Activated T-cell treated with anti-CD3 and anti-CD28 coated beads for 1 hour (primary cell): ENCODE results near the gene NAPSA.

Experiments used
- DNase-seq: peaks from one replicate; pipeline ENCODE4 v3.0.0-alpha.2; 2020; ENCODE audit warnings: low read depth

The NAPSA gene

DNA sequence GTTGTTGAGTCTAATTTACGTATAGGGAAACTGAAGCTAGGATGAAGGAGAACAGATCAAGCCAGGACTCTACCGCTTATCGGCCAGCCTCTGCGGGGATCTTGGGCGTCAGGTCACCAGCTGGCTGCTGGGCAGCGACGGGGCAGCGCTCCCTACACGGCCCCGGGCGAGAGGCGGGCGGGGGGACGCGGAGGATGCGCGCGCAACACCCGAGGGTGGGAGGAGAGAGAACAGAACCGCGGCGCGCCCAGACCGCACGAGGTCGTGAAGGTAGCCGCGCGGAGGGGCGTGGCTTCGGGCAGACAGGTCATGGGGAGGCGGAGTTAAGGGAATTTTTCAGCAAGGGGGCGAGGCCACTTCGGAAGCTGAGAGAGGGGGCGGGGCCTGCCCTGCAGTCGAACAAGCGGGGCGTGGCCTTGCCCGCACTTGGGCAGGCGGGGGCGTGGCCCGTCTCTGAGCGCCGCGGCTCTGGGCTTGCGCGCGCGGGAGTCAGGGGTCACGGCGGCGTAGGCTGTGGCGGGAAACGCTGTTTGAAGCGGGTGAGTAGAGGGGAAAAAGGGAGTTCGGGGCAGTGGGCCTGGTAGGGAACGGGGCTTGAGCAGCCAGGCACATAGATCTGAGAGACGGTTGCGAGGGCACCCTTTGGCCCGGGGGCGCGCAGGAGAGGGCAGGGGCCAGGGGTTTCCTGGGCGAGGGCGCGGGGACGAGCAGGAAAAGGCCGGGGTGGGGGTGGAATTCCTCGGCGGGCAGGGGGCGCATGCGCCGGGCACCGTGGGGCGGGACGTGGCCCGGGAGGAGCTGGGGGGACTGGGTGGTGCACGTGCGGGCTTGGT lies 18.6 kb upstream of the NAPSA start, which contains the start of gene POLD1:
POLD1 (plus strand) TSS at position 496 of the 833 bp plus-strand sequence. CDS start 14,505 bp downstream, outside the sequence.
- peak; percentile 98 for DNase-seq

DNA sequence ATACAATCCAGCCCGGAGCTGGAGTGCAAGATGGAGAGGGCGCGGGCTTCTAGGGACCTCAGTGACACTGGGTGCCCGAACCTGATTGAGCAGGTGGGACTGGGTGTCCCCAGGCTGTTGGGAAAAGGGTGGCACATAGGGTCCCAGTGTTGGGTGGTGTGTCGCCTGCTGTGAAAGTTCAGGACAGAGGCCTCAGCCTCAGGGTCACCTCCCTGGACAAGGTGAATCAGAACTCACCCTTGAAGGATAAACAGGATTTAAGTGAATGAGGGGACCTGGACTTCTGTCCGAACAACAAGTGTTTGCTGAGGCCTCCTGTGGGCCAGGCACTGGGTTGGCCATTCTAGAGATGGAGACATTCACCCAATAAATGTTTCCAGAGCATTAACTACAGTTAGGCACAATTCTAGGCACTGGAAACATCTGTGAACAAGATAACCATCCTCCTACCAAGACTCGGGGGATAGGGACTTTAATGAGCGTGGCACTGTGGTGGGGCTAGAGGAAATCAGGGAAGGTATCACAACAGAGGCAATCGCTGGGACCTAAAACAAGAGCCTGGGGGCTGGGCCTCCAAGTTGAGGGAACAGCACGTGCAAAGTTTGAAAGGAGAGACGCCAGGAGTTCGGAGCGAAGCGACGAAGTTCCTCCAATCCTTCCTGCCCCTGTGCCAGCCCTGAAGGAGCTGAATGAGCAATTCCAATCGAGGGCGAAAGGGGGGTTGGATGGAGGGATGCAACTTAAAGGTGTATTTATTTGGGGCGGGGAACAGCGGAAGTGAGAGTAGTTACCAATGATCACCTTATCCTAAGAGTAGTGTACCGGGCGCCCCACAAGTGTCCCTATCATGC lies 17.8 kb upstream of the NAPSA start:
- no peak for DNase-seq

DNA sequence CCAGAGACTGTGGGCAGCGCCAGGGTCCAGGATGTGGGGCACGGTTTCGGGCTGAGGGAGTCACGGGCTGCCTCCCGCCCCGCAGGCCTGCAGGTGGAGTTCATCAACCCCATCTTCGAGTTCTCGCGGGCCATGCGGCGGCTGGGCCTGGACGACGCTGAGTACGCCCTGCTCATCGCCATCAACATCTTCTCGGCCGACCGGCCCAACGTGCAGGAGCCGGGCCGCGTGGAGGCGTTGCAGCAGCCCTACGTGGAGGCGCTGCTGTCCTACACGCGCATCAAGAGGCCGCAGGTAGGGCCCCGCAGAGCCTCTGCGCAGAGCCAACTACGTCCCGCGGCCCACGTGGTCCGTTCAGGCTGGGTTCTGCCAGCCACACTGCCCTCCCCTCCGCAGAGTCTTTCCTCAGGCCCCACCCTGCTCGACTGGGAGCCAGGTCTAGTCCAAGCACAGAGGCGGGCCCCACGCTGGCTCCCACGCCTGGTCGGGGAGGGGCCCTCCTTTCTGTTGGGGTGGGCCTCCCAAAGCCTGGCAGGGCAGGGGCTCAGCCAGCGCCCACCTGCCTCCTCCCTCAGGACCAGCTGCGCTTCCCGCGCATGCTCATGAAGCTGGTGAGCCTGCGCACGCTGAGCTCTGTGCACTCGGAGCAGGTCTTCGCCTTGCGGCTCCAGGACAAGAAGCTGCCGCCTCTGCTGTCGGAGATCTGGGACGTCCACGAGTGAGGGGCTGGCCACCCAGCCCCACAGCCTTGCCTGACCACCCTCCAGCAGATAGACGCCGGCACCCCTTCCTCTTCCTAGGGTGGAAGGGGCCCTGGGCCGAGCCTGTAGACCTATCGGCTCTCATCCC lies 16.7 kb upstream of the NAPSA start:
- DNase-seq: no peak

DNA sequence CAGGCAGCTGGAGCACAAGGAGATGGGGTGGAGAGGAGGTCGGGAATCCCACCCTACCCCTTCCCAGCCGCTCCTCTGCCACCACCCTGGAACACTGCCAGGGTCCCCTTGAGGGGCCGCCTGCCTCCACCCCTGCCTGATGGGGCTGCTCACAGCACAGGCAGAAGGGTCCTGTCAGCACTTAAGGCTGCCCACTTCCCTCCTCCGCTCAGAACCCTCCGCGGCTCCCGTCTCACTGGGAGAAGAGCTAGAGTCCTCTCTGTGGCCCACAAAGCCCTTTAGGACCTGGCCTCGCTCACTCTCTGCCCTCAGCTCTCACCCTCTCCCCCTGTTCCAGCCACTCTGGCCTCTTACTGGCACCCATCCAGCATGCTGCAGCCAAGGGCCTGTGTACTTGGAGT lies 15.3 kb upstream of the NAPSA start:
- no peak for DNase-seq

DNA sequence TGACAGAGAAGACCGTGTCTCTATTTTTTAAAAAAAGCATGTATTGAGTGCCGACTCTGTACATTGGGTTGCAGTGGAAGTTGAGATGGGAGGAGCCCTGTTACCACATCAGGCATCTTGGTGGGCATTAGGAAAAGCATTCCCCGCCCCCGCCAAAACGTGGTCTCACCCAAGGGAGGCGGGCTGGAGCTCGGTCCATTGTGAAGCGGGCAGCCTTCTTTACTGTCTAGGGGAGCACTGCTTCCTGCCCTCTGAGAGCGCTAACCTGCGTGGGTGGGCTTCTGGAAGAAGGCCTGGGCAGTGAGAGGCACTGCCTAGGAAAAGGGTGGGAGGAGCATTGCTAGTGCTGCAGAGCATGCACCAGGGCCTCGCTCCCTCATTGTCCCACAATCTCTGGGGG lies 14.7 kb upstream of the NAPSA start:
- DNase-seq: no peak

DNA sequence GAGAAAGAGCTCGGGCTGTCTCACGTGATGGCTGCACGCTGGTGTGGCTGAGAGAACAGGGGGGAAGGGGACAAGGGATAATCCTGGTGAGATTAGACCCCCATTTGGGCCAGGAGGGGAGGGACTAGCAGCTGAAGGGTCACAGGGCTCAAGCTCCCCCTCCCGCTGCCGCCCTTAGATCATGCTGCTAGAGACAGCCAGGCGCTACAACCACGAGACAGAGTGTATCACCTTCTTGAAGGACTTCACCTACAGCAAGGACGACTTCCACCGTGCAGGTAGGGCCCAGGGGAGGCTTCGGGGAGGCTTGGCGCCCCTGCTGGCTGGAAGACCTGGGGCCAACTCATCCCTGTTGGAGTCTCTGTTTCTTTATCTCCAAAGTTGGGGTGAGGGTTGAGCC lies 14.2 kb upstream of the NAPSA start:
- no peak for DNase-seq

DNA sequence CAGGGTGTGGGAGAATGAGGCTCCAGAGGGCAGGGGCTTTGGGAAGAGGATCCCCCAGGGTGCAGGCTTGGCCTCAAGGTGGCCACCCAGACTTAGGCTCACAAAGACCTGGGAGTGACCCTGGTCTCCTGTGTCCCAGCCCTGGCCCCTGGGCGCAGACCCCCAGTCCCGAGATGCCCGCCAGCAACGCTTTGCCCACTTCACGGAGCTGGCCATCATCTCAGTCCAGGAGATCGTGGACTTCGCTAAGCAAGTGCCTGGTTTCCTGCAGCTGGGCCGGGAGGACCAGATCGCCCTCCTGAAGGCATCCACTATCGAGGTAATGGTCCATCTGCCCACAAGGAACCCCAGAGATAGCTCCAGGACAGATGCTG lies 13.4 kb upstream of the NAPSA start:
- DNase-seq: no peak

DNA sequence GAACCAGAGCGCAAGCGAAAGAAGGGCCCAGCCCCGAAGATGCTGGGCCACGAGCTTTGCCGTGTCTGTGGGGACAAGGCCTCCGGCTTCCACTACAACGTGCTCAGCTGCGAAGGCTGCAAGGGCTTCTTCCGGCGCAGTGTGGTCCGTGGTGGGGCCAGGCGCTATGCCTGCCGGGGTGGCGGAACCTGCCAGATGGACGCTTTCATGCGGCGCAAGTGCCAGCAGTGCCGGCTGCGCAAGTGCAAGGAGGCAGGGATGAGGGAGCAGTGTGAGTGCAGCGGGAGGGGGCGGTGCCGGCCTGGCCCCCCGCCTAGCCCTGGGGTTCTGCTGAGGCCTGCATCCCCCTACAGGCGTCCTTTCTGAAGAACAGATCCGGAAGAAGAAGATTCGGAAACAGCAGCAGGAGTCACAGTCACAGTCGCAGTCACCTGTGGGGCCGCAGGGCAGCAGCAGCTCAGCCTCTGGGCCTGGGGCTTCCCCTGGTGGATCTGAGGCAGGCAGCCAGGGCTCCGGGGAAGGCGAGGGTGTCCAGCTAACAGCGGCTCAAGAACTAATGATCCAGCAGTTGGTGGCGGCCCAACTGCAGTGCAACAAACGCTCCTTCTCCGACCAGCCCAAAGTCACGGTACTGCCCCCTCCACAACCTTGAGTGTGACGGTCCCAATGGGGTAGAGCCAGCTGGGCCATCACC lies 12.9 kb upstream of the NAPSA start:
- DNase-seq: no peak

DNA sequence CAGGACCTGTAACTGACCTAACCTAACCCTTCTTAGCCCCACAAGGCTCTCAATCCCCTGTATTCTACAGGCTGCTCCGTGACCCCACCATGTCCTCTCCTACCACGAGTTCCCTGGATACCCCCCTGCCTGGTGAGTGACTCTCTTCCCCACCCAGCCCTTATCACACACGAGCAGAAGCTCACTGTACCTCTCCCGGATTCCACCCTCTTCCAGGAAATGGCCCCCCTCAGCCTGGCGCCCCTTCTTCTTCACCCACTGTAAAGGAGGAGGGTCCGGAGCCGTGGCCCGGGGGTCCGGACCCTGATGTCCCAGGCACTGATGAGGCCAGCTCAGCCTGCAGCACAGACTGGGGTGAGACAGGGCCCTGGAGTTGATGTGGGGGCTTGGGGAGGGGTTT lies 12.1 kb upstream of the NAPSA start:
- no peak for DNase-seq

DNA sequence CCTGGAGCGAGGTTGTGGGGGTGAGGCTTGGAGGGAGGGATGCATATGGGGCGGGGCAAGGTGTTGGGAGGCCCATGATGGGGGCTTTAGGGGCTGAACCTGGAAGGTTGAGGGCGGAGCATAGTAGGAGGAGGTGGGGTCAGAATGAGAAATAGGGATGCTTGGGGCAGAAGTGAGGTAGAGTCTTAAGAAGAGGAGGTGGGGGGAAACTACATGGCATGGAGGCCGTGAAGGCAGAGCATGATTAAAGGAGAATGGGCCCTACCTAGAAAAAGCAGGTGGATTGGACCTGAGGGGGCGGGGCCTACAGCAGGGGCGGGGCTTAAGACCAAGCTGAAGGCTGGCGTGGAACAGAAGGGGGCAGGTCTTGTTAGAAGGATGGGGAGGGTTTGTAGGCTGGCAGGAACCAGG lies 11.6 kb upstream of the NAPSA start:
- DNase-seq: peak; percentile 46

DNA sequence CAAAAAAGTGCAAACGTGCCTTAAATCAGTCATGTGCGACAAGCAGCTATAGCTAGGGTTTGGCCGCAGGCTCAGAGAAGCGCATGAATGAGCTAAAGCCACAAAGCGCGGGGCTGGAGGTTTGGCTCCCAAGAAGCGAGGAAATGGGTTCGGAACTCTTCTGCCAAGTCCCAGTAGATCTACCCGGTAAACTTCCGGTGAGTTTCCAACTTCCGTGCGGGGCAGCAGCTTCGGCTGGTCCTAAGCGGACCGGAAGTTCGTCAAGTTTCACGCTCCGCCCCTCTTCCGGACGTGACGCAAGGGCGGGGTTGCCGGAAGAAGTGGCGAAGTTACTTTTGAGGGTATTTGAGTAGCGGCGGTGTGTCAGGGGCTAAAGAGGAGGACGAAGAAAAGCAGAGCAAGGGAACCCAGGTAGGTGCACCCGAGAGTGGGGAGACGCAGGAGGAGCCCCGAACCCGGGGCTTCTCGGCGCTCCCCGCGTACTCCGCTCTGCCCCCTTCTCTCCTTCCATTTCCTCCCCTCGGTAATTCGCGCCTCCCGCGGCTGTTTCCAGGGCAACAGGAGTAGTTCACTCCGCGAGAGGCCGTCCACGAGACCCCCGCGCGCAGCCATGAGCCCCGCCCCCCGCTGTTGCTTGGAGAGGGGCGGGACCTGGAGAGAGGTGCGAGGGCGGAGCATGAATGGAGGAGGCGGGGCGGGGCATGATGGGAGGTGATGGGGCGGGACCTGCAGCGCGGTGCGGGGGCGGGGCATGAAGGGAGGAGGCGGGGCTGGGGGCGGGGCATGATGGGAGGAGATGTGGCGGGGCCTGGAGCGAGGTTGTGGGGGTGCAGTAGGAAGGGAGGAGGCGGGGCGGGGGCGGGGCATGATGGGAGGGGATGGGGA lies 11.0 kb upstream of the NAPSA start, which contains the start of gene NR1H2:
NR1H2 (plus strand) TSS at position 292 of the 885 bp plus-strand sequence. CDS start 1,149 bp downstream, outside the sequence.
- DNase-seq: peak; percentile 90

DNA sequence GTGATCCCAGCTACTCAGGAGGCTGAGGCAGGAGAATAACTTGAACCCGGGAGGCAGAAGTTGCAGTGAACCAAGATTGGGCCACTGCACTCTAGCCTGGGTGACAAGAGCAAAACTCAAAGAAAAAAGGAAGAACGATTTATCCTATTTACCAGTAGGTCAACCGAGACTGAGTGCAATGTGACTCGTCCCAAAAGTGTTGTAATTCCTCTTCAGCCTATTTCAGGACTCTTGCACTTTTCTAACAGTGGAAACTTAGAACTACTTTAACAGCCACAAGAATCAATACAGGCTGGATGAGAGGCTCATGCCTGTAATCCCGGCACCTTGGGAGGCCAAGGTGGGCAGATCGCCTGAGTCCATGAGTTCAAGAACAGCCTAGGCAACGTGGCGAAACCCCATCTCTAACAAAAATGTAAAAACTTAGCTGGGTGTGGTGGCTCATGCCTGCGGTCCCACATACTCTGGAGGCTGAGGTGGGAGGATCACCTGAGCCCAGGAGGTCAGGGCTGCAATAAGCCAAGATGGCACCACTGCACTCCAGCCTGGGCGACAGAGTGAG lies 6.6 kb upstream of the NAPSA start:
- no peak for DNase-seq

DNA sequence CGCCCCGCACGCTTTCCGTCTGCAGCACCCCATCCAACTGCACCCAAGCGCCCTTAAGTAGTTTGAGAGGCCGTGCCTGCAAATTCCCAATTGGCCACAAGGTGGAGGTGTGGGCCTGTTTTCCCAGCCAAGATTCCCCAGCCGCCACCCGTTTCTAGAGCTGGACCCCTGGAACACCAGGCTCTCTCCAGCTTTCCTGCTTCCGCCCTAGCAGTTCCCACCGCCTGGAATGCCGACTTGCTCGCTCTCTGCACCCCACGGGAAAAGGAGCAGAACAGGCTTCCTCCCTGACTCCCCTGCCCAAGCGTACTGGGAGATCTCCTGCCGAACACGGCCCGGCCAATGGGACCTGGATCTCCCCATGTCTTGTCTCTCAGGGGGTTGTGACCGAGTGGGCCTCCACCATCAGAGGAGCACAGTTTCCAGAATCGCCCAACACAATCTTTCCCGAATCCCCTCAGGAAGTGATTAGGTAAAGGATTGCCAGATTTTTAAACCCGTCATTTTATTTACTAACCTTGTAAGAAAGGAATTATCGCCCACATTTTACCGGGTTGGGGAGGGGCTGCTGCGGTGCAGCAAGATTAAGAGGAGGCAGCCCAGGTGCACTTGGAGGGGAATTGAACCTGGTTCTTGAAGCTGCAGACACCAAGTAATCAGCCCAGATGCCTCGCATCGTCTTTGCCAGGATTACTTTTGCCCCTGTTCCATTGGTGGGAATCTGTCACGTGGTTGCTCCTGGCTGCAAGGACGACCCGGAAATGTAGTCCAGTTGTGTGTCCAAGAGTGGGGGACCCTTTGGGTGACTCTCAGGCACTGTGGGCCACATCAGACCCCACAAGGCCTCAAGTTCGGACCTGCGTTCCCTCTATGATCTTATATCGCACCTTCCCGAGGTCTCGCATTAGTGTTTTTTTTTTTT lies 3.5 kb upstream of the NAPSA start:
- peak; percentile 65 for DNase-seq

DNA sequence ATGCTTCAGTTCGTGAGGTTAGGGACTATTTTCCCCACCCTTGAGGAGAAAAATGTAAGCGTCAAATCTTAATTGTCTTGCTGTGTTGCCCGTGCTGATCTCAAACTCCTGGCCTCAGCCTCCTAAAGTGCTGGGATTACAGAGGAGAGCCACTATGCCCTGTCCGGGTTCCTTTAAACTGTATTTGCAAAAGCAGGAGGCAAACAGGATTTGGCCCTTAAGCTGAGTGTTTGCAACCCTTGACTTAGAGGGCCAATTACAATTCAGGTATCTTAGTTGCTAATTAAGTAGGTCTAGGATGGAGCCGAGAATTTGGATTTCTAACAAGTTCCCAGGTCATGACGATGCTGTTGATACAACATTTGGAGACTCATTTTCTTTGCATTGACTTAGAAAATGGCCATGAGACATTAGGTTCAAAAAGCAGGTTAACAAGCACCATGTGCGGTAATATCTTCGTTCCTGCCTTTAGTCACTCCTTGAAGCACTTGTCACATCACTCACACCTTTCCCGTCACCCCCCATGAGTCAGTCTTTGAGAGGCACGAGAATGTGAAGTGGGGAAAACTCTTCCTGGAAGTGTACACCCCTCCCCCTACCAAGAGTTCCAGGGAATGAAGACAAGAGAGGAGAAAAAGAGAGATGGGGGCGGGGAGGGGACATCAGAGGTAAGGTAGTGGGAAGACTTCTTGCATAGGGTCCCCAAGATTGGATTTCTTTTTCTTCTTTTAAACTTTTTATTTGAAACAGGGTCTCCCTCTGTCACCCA lies 2.6 kb downstream of the NAPSA start:
- DNase-seq: no peak

DNA sequence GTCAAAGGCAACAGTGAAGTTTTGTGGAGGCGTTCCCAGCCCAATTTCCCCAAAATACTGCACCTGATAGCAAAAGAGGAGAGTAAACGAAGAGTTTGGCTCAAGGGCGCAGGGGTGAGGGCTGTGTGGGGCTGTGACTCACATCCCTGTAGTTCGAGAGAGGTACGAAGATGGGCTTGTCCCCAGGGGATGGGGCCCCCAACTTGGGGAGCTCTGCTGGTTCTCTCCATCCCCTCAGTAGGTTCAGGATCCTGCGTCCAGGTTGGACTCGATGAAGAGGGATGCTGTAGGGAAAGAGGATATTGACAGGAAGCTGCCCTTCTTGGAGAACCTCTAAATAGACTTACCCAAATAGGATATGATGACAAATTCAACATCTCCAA lies 3.4 kb downstream of the NAPSA start:
- no peak for DNase-seq

DNA sequence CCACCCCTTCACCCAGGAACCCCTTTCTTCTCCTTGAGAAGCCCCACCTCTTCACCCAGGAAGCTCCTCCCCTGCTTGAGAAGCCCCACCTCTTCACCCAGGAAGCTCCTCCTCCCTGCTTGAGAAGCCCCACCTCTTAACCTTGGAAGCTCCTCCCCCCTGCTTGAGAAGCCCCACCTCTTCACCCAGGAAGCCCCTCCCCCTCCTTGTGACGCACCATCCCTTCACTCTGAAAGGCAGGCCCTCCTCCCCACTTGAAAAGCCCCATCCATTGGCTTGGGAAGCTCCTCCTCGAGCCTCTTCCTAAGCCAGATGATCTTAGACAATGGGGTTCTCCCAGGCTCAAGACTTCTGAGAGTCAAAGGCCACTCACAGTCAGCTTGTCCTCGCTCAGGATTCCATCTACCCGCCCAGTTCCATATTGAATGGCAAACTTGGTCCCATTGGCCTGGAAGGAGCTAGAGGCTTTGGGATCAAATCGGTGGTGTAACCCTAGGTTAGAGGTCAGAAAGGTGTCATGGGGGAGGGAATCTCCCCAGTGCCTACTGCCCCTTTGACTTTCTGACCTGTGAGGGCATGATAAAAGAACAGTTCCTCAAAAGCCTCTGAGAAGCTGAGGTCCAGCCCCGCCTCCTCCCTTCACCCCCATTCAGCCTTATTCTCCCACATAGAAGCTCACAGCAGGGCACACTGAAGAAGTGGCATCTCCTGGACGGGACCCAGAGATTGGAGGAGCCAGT lies 4.0 kb downstream of the NAPSA start:
- DNase-seq: no peak

DNA sequence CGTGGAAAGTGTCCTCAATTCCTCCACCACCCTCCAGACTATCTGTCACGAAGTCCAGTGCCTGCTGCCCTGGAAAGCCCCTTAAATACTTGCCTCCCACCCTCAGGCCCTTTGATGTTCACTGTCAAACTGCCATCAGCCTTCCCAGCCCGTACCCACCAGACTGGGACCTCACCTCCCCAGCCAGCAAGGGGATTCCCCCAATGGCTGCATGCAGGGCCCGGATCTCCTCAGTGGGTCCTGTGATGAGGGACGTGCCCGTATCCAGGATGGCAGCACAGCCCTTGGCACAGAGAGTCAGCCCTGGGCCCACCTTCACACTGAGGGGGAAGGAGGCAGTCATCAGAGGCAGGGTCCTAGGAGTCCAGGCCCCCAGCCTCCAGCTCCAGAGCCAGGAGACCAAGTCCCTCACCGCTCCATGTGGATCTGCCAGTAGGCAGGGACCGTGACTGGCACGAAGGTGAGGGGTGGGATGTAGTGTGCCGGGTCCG lies 6.1 kb downstream of the NAPSA start:
- no peak for DNase-seq
